Measurements from ENCODE around the gene TBCB.

Gene TBCB

GRCh38 chr19:36084231-36085009, 30.8 kb upstream of the TBCB start:
- Histone ChIP-seq H3K27me3 (ENCODE audit: control insufficient read depth, insufficient read depth, low read length, poor library complexity, severe bottlenecking) (no peaks in the 10 kb centered on the region), H3K27ac (ENCODE audit: insufficient read depth, low read depth, low read length, poor library complexity, severe bottlenecking) (no peak overlapping the region), H3K36me3 (ENCODE audit: control insufficient read depth, insufficient read depth, low read length) (peaks cover 63% of the 10 kb centered on the region), H3K4me3 (ENCODE audit: insufficient read depth, low read depth, low read length) (no peak overlapping the region), H3K4me1 (ENCODE audit: control insufficient read depth, insufficient read depth, low read length) (no peaks in the 10 kb centered on the region), H3K9me3 (ENCODE audit: control insufficient read depth, low read length) (no peaks in the 10 kb centered on the region)
- 95 to 96% methylated on average over 12 of the region's 12 CpGs for WGBS, 2 experiments

- H3K27me3 ChIP-seq (ENCODE audit: control insufficient read depth, insufficient read depth, low read length, poor library complexity, severe bottlenecking) = no peaks in the 10 kb centered on the region
- no peaks in the 10 kb centered on the region for H3K4me1 ChIP-seq (ENCODE audit: control insufficient read depth, insufficient read depth, low read length)
- H3K36me3 ChIP-seq (ENCODE audit: control insufficient read depth, insufficient read depth, low read length) = peaks cover 65% of the 10 kb centered on the region
- no peak overlapping the region for H3K27ac ChIP-seq (ENCODE audit: insufficient read depth, low read depth, low read length, poor library complexity, severe bottlenecking)
- 94 to 96% methylated on average over 9 of the region's 9 CpGs for WGBS, 2 experiments
- H3K4me3 ChIP-seq (ENCODE audit: insufficient read depth, low read depth, low read length) = no peak overlapping the region
- no peaks in the 10 kb centered on the region for H3K9me3 ChIP-seq (ENCODE audit: control insufficient read depth, low read length)
These were observed 28.9 kb upstream of the TBCB start for GRCh38 chr19:36086326-36086725.

GRCh38 chr19:36089847-36090246, 25.4 kb upstream of the TBCB start:
- WGBS, 2 experiments = 94 to 95% methylated on average over 5 of the region's 5 CpGs
- H3K9me3 ChIP-seq (ENCODE audit: control insufficient read depth, low read length) = no peaks in the 10 kb centered on the region
- no peaks in the 10 kb centered on the region for H3K27me3 ChIP-seq (ENCODE audit: control insufficient read depth, insufficient read depth, low read length, poor library complexity, severe bottlenecking)
- H3K4me1 ChIP-seq (ENCODE audit: control insufficient read depth, insufficient read depth, low read length) = no peaks in the 10 kb centered on the region
- H3K36me3 ChIP-seq (ENCODE audit: control insufficient read depth, insufficient read depth, low read length) = peaks cover 52% of the 10 kb centered on the region
- H3K27ac ChIP-seq (ENCODE audit: insufficient read depth, low read depth, low read length, poor library complexity, severe bottlenecking) = no peak overlapping the region
- no peak overlapping the region for H3K4me3 ChIP-seq (ENCODE audit: insufficient read depth, low read depth, low read length)

DNA sequence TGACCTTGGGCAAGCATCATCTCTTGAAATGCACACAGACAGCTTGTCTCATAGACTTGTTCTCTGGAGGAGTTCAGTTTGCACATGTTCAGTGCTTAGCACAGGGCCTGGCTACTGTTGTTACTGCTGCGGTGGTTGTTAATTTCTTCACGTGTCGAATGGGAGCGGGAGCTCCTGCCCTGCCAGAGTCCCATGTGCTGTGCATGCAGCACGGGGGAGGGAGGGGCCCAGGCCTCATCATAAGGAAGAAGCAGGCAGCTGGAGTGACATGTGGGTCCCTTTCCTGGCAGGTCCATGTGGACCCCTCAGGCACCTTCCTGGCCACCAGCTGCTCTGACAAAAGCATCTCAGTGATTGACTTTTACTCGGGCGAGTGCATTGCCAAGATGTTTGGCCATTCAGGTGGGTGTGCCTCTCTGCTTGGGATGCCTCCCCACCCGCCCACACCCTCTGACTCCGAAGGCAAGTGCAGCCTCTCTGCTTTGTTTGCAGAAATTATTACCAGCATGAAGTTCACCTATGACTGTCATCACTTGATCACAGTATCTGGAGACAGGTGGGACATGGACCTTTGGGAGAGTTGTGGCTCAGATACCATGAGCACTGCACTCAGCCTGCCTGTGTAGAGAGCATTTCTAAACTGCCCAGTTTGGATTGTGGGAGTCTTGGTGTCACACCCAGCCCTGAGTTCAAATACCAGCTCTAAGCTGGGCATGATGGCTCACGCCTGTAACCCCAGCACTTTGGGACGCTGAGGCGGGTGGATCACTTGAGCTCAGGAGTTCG, 24.2 kb upstream of the TBCB start:
- H3K9me3 ChIP-seq (ENCODE audit: control insufficient read depth, low read length) = no peaks in the 10 kb centered on the region
- 85 to 90% methylated on average over 13 of the region's 13 CpGs for WGBS, 2 experiments
- H3K36me3 ChIP-seq (ENCODE audit: control insufficient read depth, insufficient read depth, low read length) = peaks cover 48% of the 10 kb centered on the region

DNA sequence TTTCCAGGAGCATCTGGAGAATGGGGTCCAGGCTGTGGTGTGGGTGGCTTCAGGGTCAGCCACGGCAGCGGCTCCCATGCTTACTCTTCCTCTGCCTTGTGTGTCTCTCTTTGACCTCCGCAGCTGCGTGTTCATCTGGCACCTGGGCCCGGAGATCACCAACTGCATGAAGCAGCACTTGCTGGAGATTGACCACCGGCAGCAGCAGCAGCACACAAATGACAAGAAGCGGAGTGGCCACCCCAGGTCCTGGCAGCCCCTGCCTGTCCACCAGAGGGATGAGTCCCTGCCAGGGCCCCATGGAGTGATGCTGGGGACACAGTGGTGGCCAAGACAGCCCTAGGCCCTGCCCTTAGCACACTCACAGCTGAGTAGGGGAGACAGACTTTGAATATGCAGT, 22.7 kb upstream of the TBCB start:
- no peaks in the 10 kb centered on the region for H3K4me1 ChIP-seq (ENCODE audit: control insufficient read depth, insufficient read depth, low read length)
- H3K27me3 ChIP-seq (ENCODE audit: control insufficient read depth, insufficient read depth, low read length, poor library complexity, severe bottlenecking) = no peaks in the 10 kb centered on the region
- no peak overlapping the region for H3K4me3 ChIP-seq (ENCODE audit: insufficient read depth, low read depth, low read length)
- no peaks in the 10 kb centered on the region for H3K9me3 ChIP-seq (ENCODE audit: control insufficient read depth, low read length)
- 93 to 96% methylated on average over 7 of the region's 7 CpGs for WGBS, 2 experiments
- no peak overlapping the region for H3K27ac ChIP-seq (ENCODE audit: insufficient read depth, low read depth, low read length, poor library complexity, severe bottlenecking)
- H3K36me3 ChIP-seq (ENCODE audit: control insufficient read depth, insufficient read depth, low read length) = peaks cover 45% of the 10 kb centered on the region

More for the DNA sequence above, 24.2 kb upstream of the TBCB start:
- no peak overlapping the region for H3K27ac ChIP-seq (ENCODE audit: insufficient read depth, low read depth, low read length, poor library complexity, severe bottlenecking)
- H3K27me3 ChIP-seq (ENCODE audit: control insufficient read depth, insufficient read depth, low read length, poor library complexity, severe bottlenecking) = no peaks in the 10 kb centered on the region
- no peak overlapping the region for H3K4me3 ChIP-seq (ENCODE audit: insufficient read depth, low read depth, low read length)
- H3K4me1 ChIP-seq (ENCODE audit: control insufficient read depth, insufficient read depth, low read length) = no peaks in the 10 kb centered on the region

DNA sequence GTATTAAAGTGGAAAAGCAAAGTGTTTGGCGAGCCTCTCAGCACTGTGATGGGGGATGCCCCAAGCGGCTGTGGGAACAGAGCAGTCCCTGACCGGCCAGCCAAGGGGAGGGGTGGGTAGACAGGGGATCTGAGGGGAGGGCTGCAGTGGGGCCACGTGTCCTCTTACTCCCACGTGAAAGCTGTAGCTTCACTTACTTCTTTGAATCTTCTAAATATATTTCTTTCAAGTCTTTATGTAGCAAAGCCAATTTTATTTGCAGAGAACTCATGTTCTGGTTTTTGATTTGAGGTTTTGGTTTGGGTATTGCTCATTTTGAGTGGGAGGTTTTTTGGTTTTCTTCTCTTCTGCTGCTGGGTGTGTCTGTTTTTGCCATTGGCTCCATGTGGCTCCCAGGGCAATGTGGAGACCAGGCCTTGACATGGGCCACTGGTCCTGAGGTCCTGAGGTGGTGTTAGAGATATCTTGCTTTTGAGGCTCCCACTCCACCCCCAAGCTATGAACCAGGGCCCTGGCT, 22.1 kb upstream of the TBCB start:
- Histone ChIP-seq H3K27ac (ENCODE audit: insufficient read depth, low read depth, low read length, poor library complexity, severe bottlenecking) (no peak overlapping the region), H3K4me1 (ENCODE audit: control insufficient read depth, insufficient read depth, low read length) (no peaks in the 10 kb centered on the region), H3K36me3 (ENCODE audit: control insufficient read depth, insufficient read depth, low read length) (peaks cover 45% of the 10 kb centered on the region), H3K9me3 (ENCODE audit: control insufficient read depth, low read length) (no peaks in the 10 kb centered on the region), H3K4me3 (ENCODE audit: insufficient read depth, low read depth, low read length) (no peak overlapping the region), H3K27me3 (ENCODE audit: control insufficient read depth, insufficient read depth, low read length, poor library complexity, severe bottlenecking) (no peaks in the 10 kb centered on the region)
- WGBS, 2 experiments = 95 to 98% methylated on average over 3 to 4 of the region's 5 CpGs

DNA sequence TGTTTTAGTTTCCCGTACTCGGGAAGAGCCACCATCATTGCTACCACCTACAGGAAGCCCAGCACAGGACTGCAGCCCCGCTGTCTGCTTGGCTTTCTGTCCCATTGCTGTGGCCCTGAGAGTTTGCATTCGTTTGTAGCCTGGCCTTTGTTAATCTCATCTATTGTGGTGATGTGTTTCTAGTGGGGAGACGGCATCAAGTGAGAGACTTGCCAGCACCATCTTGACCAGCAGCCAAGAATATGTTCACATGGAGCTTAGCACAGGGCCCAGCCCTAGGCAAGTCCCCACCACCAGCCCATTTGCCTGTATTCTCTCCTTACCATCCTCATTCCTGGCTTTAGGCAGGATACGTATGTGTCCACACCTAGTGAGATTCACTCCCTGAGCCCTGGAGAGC, 21.6 kb upstream of the TBCB start:
- Histone ChIP-seq H3K4me3 (ENCODE audit: insufficient read depth, low read depth, low read length) (no peak overlapping the region), H3K9me3 (ENCODE audit: control insufficient read depth, low read length) (no peaks in the 10 kb centered on the region), H3K4me1 (ENCODE audit: control insufficient read depth, insufficient read depth, low read length) (no peaks in the 10 kb centered on the region), H3K27me3 (ENCODE audit: control insufficient read depth, insufficient read depth, low read length, poor library complexity, severe bottlenecking) (no peaks in the 10 kb centered on the region), H3K36me3 (ENCODE audit: control insufficient read depth, insufficient read depth, low read length) (peaks cover 41% of the 10 kb centered on the region), H3K27ac (ENCODE audit: insufficient read depth, low read depth, low read length, poor library complexity, severe bottlenecking) (no peak overlapping the region)
- WGBS, 2 experiments = 82 to 89% methylated on average over 6 of the region's 6 CpGs

GRCh38 chr19:36097036-36097435, 18.2 kb upstream of the TBCB start:
- peak overlapping the region; percentile 84 for H3K27ac ChIP-seq (ENCODE audit: insufficient read depth, low read depth, low read length, poor library complexity, severe bottlenecking)
- WGBS, 2 experiments = 65 to 74% methylated on average over 6 of the region's 6 CpGs
- peaks cover 34% of the 10 kb centered on the region for H3K36me3 ChIP-seq (ENCODE audit: control insufficient read depth, insufficient read depth, low read length)
- no peaks in the 10 kb centered on the region for H3K27me3 ChIP-seq (ENCODE audit: control insufficient read depth, insufficient read depth, low read length, poor library complexity, severe bottlenecking)
- no peak overlapping the region for H3K4me3 ChIP-seq (ENCODE audit: insufficient read depth, low read depth, low read length)
- H3K4me1 ChIP-seq (ENCODE audit: control insufficient read depth, insufficient read depth, low read length) = no peaks in the 10 kb centered on the region
- H3K9me3 ChIP-seq (ENCODE audit: control insufficient read depth, low read length) = no peaks in the 10 kb centered on the region

DNA sequence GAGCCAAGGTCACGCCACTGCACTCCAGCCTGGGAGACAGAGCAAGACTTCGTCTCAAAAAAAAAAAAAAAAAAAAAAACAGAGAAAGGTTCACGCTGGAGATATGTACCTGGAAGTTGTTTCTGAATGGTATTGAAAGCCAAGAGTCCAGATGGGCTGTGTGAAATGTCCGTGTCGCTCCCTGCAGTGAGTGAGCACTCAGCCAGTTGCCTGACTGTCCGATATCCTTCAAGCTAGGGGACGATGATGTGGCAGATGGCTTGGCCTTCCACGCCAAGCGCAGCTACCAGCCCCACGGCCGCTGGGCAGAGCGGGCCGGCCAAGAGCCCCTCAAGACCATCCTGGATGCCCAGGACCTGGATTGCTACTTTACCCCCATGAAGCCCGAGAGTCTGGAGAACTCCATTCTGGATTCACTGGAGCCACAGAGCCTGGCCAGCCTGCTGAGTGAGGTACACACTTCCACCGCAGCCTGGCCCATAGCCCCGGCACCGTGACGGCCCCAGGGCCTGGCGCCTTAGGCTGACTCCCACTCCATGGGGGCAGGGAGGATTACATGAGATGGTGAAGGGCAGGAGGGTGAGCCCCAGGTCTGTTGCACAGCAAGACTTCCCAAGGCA, 16.0 kb upstream of the TBCB start:
- peaks cover 38% of the 10 kb centered on the region for H3K36me3 ChIP-seq (ENCODE audit: control insufficient read depth, insufficient read depth, low read length)
- WGBS, 2 experiments = 94% methylated on average over 19 of the region's 19 CpGs
- H3K27me3 ChIP-seq (ENCODE audit: control insufficient read depth, insufficient read depth, low read length, poor library complexity, severe bottlenecking) = no peaks in the 10 kb centered on the region
- H3K9me3 ChIP-seq (ENCODE audit: control insufficient read depth, low read length) = no peaks in the 10 kb centered on the region
- no peak overlapping the region for H3K4me3 ChIP-seq (ENCODE audit: insufficient read depth, low read depth, low read length)
- H3K4me1 ChIP-seq (ENCODE audit: control insufficient read depth, insufficient read depth, low read length) = no peaks in the 10 kb centered on the region
- no peak overlapping the region for H3K27ac ChIP-seq (ENCODE audit: insufficient read depth, low read depth, low read length, poor library complexity, severe bottlenecking)

DNA sequence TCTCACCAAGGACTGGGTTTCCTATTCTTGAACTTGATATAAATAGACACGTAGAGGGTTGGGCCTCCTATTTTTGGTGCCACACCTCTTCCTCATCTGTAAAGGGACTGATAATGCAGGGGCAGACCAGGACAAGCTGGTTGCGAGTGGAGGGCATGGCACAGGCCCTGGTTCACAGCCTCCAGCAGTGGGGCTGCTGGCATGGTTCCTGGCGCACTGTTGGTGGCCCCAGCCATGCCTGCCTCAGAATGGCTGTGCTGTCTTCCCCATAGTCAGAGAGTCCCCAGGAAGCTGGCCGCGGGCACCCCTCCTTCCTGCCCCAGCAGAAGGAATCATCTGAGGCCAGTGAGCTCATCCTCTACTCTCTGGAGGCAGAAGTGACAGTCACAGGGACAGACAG, 14.8 kb upstream of the TBCB start:
- H3K27ac ChIP-seq (ENCODE audit: insufficient read depth, low read depth, low read length, poor library complexity, severe bottlenecking) = no peak overlapping the region
- H3K4me3 ChIP-seq (ENCODE audit: insufficient read depth, low read depth, low read length) = no peak overlapping the region
- H3K4me1 ChIP-seq (ENCODE audit: control insufficient read depth, insufficient read depth, low read length) = no peaks in the 10 kb centered on the region
- peaks cover 43% of the 10 kb centered on the region for H3K36me3 ChIP-seq (ENCODE audit: control insufficient read depth, insufficient read depth, low read length)
- H3K9me3 ChIP-seq (ENCODE audit: control insufficient read depth, low read length) = no peaks in the 10 kb centered on the region
- 95 to 97% methylated on average over 5 of the region's 5 CpGs for WGBS, 2 experiments
- no peaks in the 10 kb centered on the region for H3K27me3 ChIP-seq (ENCODE audit: control insufficient read depth, insufficient read depth, low read length, poor library complexity, severe bottlenecking)

Data from ectodermal cell (in vitro differentiated cells).